HepG2 (cell line): ENCODE results near the gene KRTCAP2. TPM values are rescaled to one million over a fixed set of nuclear protein-coding genes. Genes with fewer than 3 reads are reported as not detected.

ENCODE experiments used
- ATF1 ChIP-seq: IDR thresholded peaks from 2 replicates; pipeline ENCODE4 v1.6.1; 2016; ENCODE audit warnings: mild to moderate bottlenecking, control low read depth
- CREM ChIP-seq, 2 experiments: sonication (generic) in 1 of 2; formaldehyde crosslinking in 1 of 2; IDR thresholded peaks; 2 replicates each; pipeline versions ENCODE4 v1.4.0 to v1.6.1; 2016 to 2020; ENCODE audit warnings: antibody characterized with exemption in 1 of 2, mild to moderate bottlenecking in 1 of 2, missing genetic modification reagents in 1 of 2
- EEA1 ChIP-seq: sonication (generic); formaldehyde crosslinking; IDR thresholded peaks from 2 replicates; pipeline ENCODE4 v1.5.1; 2020; ENCODE audit warnings: mild to moderate bottlenecking, missing genetic modification reagents, borderline replicate concordance
- EP300 ChIP-seq, 3 experiments: sonication (generic) in 1 of 3; formaldehyde crosslinking in 1 of 3; IDR thresholded peaks; 2 replicates each; pipeline versions ENCODE4 v1.5.1 to v1.6.1; 2011 to 2020; ENCODE audit warnings: low read depth in 2 of 3, low read length in 2 of 3, borderline replicate concordance in 1 of 3, improper control_type of control experiment in 1 of 3, mild to moderate bottlenecking in 1 of 3, missing genetic modification reagents in 1 of 3, moderate library complexity in 1 of 3
- HDAC1 ChIP-seq: sonication (generic); formaldehyde crosslinking; IDR thresholded peaks from 2 replicates; pipeline ENCODE4 v1.5.1; 2020; ENCODE audit warnings: mild to moderate bottlenecking, missing genetic modification reagents
- KDM1A ChIP-seq: IDR thresholded peaks from 2 replicates; pipeline ENCODE4 v1.6.1; 2016; ENCODE audit warnings: missing compliant biosample characterization
- KDM6A ChIP-seq: IDR thresholded peaks from 2 replicates; pipeline ENCODE4 v1.6.1; 2016; ENCODE audit warnings: low read depth
- KLF9 ChIP-seq: IDR thresholded peaks from 2 replicates; pipeline ENCODE4 v1.6.1; 2016; ENCODE audit warnings: low read depth
- MAF1 ChIP-seq: sonication (generic); formaldehyde crosslinking; IDR thresholded peaks from 2 replicates; pipeline ENCODE4 v1.5.0; 2020; ENCODE audit warnings: missing genetic modification reagents, borderline replicate concordance
- PHF8 ChIP-seq: sonication (generic); formaldehyde crosslinking; IDR thresholded peaks from 2 replicates; pipeline ENCODE4 v1.5.0; 2020; ENCODE audit warnings: missing genetic modification reagents
- PTBP1 ChIP-seq: fragments of 200-400 bp; formaldehyde crosslinking; IDR thresholded peaks from 2 replicates; pipeline ENCODE4 v1.6.1; 2018; ENCODE audit warnings: low read length, low read depth; ENCODE audit not compliant: poor library complexity, severe bottlenecking
- RXRB ChIP-seq: IDR thresholded peaks from 2 replicates; pipeline ENCODE4 v1.6.1; 2016; ENCODE audit warnings: borderline replicate concordance, missing genetic modification reagents, missing compliant biosample characterization
- SCMH1 ChIP-seq: sonication (generic); formaldehyde crosslinking; IDR thresholded peaks from 2 replicates; pipeline ENCODE4 v1.9.0; 2021; ENCODE audit warnings: missing genetic modification reagents, mild to moderate bottlenecking, borderline replicate concordance
- SPEN ChIP-seq: sonication (generic); formaldehyde crosslinking; IDR thresholded peaks from 2 replicates; pipeline ENCODE4 v1.5.1; 2020; ENCODE audit warnings: low read depth, mild to moderate bottlenecking, missing genetic modification reagents
- TAF1 ChIP-seq: sonication (generic); formaldehyde crosslinking; IDR thresholded peaks from 2 replicates; pipeline ENCODE4 v1.4.0; 2020; ENCODE audit warnings: missing genetic modification reagents
- TCF7 ChIP-seq: sonication (generic); IDR thresholded peaks from 2 replicates; pipeline ENCODE4 v1.6.1; 2016; ENCODE audit warnings: antibody characterized with exemption, low read depth
- ZFP90 ChIP-seq: sonication (generic); formaldehyde crosslinking; IDR thresholded peaks from 2 replicates; pipeline ENCODE4 v1.8.0; 2022; ENCODE audit warnings: missing genetic modification reagents, mild to moderate bottlenecking, inconsistent platforms, borderline replicate concordance
- ZNF33B ChIP-seq: sonication (generic); formaldehyde crosslinking; IDR thresholded peaks from 2 replicates; pipeline ENCODE4 v1.5.1; 2020; ENCODE audit warnings: mild to moderate bottlenecking, missing genetic modification reagents
- ZNF563 ChIP-seq: sonication (generic); formaldehyde crosslinking; IDR thresholded peaks from 2 replicates; pipeline ENCODE4 v1.8.0; 2022; ENCODE audit warnings: mild to moderate bottlenecking, moderate library complexity, missing genetic modification reagents
- ZNF598 ChIP-seq: sonication (generic); formaldehyde crosslinking; IDR thresholded peaks from 2 replicates; pipeline ENCODE4 v1.5.1; 2020; ENCODE audit warnings: mild to moderate bottlenecking, missing genetic modification reagents, borderline replicate concordance
- ZNF607 ChIP-seq: sonication (generic); formaldehyde crosslinking; IDR thresholded peaks from 2 replicates; pipeline ENCODE4 v1.5.1; 2020; ENCODE audit warnings: missing genetic modification reagents, mild to moderate bottlenecking, borderline replicate concordance
- ZNF816 ChIP-seq: sonication (generic); formaldehyde crosslinking; IDR thresholded peaks from 2 replicates; pipeline ENCODE4 v1.8.0; 2022; ENCODE audit warnings: missing genetic modification reagents, mild to moderate bottlenecking, borderline replicate concordance
- polyA plus RNA-seq, 8 experiments: library from polyadenylated mRNA; depleted of rRNA in 3 of 8; stranded (reverse) in 7 of 8; unstranded in 1 of 8; fragments of >200 nt; fragmentation: Illumina TruSeq in 4 of 8; extraction: Trizol in 4 of 8; gene quantifications; 2 replicates each; pipeline versions ENCODE4 v1.2.1 to v1.2.3, GENCODE V29; 2011 to 2016; ENCODE audit warnings: low read depth in 4 of 8, missing spikeins in 1 of 8, mixed read lengths in 1 of 8; ENCODE audit not compliant: insufficient read depth in 1 of 8
- total RNA-seq, 5 experiments: library from RNA; depleted of rRNA; stranded (reverse); fragments of >200 nt; fragmentation: Illumina TruSeq; extraction: Trizol; gene quantifications; 2 replicates each; pipeline ENCODE4 v1.2.3, GENCODE V29; 2016; ENCODE audit warnings: low read depth in 1 of 5
- TF ChIP-seq, protein P1 (sequence below): sonication (generic); formaldehyde crosslinking; IDR thresholded peaks from 2 replicates; pipeline ENCODE4 v1.4.0; 2020; ENCODE audit warnings: missing genetic modification reagents, low read depth, mild to moderate bottlenecking, borderline replicate concordance
- TF ChIP-seq, protein P2 (sequence below): sonication (generic); formaldehyde crosslinking; IDR thresholded peaks from 2 replicates; pipeline ENCODE4 v1.5.0; 2020; ENCODE audit warnings: mild to moderate bottlenecking, missing genetic modification reagents
- TF ChIP-seq, protein P3 (sequence below): sonication (generic); formaldehyde crosslinking; IDR thresholded peaks from 2 replicates; pipeline ENCODE4 v1.8.0; 2022; ENCODE audit warnings: missing genetic modification reagents, mild to moderate bottlenecking, borderline replicate concordance
- TF ChIP-seq, protein P4 (sequence below): sonication (generic); formaldehyde crosslinking; IDR thresholded peaks from 2 replicates; pipeline ENCODE4 v1.8.1; 2023; ENCODE audit warnings: mild to moderate bottlenecking, missing genetic modification reagents

KRTCAP2 gene
- total and polyA plus RNA-seq, 2 of the 13 experiments (the other 11 are each of a cell fraction or from before 2014, with no cell fraction given): 77.3 to 79.4 TPM

DNA sequence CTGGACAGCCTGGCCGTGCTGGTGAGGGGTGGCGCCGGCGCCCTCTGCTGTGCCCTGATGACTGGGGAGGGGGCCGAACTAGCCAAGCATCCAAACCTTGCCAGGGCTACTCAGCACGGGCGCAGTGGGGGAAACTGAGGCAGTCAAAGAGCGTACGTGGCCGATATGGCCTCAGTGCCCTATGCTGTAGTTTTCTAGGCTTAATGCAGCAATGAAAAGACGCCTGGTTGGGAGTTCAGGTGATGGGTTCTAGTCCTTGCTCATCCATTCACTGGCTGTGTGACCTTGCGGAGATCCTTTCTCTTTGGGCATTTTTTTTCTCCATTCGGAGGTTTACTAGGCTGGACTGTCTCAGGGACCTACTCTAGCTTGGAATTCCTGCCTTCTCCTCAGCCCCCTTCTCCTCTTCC, 36.2 kb upstream of the KRTCAP2 start (continued):
- TF ChIP-seq, protein P1, sequence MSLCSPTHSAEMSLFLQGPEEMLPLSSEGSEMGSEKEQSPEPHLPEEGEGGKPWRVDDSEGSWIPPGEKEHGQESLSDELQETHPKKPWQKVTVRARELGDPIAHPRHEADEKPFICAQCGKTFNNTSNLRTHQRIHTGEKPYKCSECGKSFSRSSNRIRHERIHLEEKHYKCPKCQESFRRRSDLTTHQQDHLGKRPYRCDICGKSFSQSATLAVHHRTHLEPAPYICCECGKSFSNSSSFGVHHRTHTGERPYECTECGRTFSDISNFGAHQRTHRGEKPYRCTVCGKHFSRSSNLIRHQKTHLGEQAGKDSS: 0 out of 2 replicates have a peak, but pooled peaks have one; percentile 53
- no peak for TF ChIP-seq ZNF598 (CRISPR knock-in tag)
- TF ChIP-seq TAF1 (CRISPR knock-in tag): no peak
- TF ChIP-seq HDAC1 (CRISPR knock-in tag): no peak; the same call in 1 of the 2 replicates
- TF ChIP-seq PHF8: 0 out of 2 replicates have a peak, but pooled peaks have one; percentile 65
- TF ChIP-seq, protein P2, sequence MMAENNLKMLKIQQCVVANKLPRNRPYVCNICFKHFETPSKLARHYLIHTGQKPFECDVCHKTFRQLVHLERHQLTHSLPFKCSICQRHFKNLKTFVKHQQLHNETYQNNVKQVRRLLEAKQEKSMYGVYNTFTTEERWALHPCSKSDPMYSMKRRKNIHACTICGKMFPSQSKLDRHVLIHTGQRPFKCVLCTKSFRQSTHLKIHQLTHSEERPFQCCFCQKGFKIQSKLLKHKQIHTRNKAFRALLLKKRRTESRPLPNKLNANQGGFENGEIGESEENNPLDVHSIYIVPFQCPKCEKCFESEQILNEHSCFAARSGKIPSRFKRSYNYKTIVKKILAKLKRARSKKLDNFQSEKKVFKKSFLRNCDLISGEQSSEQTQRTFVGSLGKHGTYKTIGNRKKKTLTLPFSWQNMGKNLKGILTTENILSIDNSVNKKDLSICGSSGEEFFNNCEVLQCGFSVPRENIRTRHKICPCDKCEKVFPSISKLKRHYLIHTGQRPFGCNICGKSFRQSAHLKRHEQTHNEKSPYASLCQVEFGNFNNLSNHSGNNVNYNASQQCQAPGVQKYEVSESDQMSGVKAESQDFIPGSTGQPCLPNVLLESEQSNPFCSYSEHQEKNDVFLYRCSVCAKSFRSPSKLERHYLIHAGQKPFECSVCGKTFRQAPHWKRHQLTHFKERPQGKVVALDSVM: no peak
- TF ChIP-seq ZNF33B: no peak
- TF ChIP-seq ZNF607 (CRISPR knock-in tag): no peak
- peak; percentile 44; the same call in 1 of the 2 replicates for TF ChIP-seq EEA1 (CRISPR knock-in tag)
- TF ChIP-seq CREM (IDR thresholded peaks at IDR 0.05): no peak
- no peak for TF ChIP-seq CREM (CRISPR knock-in tag; IDR thresholded peaks at IDR 0.05)
- TF ChIP-seq, protein P3, sequence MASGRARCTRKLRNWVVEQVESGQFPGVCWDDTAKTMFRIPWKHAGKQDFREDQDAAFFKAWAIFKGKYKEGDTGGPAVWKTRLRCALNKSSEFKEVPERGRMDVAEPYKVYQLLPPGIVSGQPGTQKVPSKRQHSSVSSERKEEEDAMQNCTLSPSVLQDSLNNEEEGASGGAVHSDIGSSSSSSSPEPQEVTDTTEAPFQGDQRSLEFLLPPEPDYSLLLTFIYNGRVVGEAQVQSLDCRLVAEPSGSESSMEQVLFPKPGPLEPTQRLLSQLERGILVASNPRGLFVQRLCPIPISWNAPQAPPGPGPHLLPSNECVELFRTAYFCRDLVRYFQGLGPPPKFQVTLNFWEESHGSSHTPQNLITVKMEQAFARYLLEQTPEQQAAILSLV: 0 out of 2 replicates have a peak, but pooled peaks have one; percentile 10
- no peak for TF ChIP-seq SCMH1 (CRISPR knock-in tag)
- no peak; the same call in 1 of the 2 replicates for TF ChIP-seq ZNF816 (CRISPR knock-in tag)
- TF ChIP-seq EP300 (IDR thresholded peaks at IDR 0.05; ENCODE audit: low read depth in 2 of 2, low read length in 2 of 2): no peak
- TF ChIP-seq EP300 (CRISPR knock-in tag; IDR thresholded peaks at IDR 0.05; ENCODE audit: borderline replicate concordance): no peak
- TF ChIP-seq ZFP90 (CRISPR knock-in tag): no peak
- no peak for TF ChIP-seq KDM1A (CRISPR knock-in tag)
- TF ChIP-seq KDM6A: no peak
- no peak for TF ChIP-seq ATF1
- TF ChIP-seq, protein P4, sequence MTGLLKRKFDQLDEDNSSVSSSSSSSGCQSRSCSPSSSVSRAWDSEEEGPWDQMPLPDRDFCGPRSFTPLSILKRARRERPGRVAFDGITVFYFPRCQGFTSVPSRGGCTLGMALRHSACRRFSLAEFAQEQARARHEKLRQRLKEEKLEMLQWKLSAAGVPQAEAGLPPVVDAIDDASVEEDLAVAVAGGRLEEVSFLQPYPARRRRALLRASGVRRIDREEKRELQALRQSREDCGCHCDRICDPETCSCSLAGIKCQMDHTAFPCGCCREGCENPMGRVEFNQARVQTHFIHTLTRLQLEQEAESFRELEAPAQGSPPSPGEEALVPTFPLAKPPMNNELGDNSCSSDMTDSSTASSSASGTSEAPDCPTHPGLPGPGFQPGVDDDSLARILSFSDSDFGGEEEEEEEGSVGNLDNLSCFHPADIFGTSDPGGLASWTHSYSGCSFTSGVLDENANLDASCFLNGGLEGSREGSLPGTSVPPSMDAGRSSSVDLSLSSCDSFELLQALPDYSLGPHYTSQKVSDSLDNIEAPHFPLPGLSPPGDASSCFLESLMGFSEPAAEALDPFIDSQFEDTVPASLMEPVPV (CRISPR knock-in tag): 0 out of 2 replicates have a peak, but pooled peaks have one; percentile 2
- peak; percentile 45; the same call in 1 of the 2 replicates for TF ChIP-seq ZNF563 (CRISPR knock-in tag)
- no peak for TF ChIP-seq MAF1 (CRISPR knock-in tag)
- TF ChIP-seq TCF7: no peak
- no peak for TF ChIP-seq RXRB (CRISPR knock-in tag)
- TF ChIP-seq SPEN: no peak
- TF ChIP-seq KLF9: no peak
- TF ChIP-seq PTBP1: no peak
